ENCODE results near the gene ZNF736. TPM values are rescaled to one million over a fixed set of nuclear protein-coding genes. Genes with fewer than 3 reads are reported as not detected.

The ZNF736 gene
- total RNA-seq, result 2.6 and 7.9 TPM in 2 replicates

GRCh38 chr7:64313740-64314491, at the start of gene ZNF736:
Gene ZNF736 (plus strand): TSS chr7:64313961. CDS start chr7:64314151, 190 bp downstream.

Other genes with a start within 250 kb of the ZNF736 start
- gene ZNF735, start 106.8 kb upstream of the ZNF736 start, total RNA-seq, result not detected in 2 replicates
- gene ZNF679, start 85.5 kb upstream of the ZNF736 start, total RNA-seq, result not detected in 2 replicates
- 7.3 and 13.6 TPM in 2 replicates for gene ZNF680, start 249.1 kb downstream of the ZNF736 start, total RNA-seq

Measured in endothelial cell of coronary artery (primary cell).